Retina (tissue), 1 donor: ENCODE results near the gene PLCL2.

Source experiments
- DNase-seq: peaks from one replicate; pipeline ENCODE4 v3.0.0-alpha.2; 2016

PLCL2 gene

DNA sequence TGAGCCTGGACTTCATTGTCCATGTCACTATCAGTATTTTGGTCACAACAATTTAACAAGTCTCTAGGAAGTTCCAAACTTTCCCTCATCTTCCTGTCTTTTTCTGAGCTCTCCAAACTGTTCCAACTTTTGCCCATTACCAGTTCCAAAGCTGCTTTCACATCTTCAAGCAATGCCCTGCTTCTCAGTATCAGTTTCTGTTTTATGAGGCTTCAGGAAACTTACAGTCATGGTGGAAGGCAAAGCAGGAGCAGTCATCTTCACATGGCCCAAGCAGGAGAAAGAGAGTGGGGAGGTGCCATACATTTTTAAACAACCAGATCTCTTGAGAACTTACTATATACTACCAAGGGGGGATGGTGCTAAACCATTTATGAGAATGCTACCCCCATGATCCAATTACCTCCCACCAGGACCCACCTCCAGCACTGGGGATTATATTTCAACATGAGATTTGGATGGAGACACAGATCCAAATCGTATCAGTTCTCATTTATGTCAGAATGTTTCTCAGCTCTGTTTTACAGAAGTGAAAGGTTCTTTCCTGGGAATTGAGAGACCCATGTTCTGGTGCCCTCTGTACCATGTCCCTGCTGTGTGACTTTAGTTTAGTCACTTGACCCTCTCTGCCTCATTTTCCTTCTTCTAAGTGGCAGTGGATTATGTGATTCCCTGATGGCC is 169.7 kb downstream of the PLCL2 start:
- no peak for DNase-seq

GRCh38 chr3:17054982-17055343 is 170.2 kb downstream of the PLCL2 start:
- DNase-seq: no peak

- DNase-seq: no peak
These were observed 170.9 kb downstream of the PLCL2 start for GRCh38 chr3:17055374-17056276.

DNA sequence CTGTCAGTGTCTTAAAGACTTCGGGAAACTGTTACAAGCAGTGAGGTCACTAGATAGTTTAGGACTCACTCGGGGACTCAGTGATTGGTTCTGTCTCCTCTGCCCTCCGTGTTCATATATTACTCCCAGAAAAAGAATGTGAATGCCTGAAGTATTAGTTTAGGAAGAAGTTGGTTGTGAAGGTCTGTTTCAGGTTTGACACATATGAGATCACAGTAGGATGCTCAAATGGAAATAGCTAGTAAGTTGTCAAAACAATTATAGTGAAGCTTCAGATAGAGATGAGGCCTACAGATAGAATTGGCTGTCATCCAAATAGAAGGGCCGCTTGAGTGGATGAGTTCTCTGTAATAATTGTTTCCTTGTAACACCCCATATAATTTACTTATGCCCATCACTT is 172.6 kb downstream of the PLCL2 start:
- DNase-seq: peak; percentile 27

DNA sequence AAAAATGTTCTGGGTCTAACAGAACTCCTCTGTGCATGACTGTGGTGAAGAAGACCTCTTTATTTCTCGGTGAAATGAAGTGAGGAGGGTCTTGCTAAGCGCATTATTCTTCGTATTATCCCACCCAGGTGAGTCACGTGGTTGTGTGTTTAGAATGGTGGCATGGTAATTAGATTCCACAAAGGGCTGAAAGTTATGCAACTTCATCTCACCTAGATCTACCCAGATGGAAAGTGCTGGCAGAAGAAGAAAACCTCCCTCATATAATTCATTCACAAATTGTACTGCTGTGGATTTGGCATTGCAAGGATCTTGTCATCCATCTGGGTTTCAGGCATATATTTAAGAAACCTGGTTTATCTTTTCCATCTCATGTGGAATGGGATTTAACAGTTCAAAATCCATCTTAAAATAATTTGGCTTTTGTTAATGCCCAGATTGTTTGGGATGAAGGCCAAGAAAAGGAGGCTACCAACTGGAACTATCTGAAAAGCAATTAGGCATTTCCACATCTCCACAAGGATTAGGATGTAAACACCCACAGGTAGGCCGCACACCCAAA is 175.3 kb downstream of the PLCL2 start:
- no peak for DNase-seq

DNA sequence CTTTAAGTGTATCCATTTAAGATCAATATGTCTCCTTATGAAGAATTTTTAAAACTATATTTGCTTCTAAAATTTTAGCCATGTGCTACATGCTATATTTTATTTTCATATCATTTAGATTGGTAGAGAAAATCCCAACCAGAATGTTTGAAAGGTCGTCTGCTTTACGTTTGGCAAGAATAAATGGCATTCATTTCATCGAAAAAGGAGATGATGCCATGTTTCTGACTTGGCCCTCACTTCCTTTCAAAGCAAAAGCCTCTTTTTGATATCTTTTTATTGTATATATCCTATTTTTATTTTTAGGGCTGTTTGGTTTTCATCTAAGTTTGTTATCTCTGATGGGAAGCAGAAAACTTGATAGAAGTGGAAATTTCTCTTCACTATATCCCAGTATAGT is 176.2 kb downstream of the PLCL2 start:
- no peak for DNase-seq

- DNase-seq: no peak
These were observed 178.0 kb downstream of the PLCL2 start for GRCh38 chr3:17062736-17063135.

GRCh38 chr3:17063596-17063995 is 178.8 kb downstream of the PLCL2 start:
- DNase-seq: no peak

DNA sequence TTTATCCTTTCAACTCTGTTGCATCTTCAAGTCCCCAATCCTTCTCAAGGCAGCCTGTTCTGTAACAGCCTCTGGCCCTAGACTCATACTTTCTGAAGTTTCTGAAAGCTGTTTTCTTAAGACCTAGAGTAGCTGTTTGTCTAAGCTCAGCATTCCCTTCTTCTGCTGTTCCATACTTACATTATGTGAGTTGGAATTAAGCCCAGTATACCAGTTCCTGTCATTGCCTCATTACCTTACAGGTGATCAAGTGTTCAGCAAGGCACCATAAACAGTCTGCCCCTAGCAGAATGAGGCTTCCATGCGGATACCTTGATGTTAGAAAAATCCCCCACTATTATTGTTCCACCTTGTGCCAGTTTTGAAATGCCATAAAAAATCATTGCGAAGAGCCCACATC is 180.6 kb downstream of the PLCL2 start:
- no peak for DNase-seq

DNA sequence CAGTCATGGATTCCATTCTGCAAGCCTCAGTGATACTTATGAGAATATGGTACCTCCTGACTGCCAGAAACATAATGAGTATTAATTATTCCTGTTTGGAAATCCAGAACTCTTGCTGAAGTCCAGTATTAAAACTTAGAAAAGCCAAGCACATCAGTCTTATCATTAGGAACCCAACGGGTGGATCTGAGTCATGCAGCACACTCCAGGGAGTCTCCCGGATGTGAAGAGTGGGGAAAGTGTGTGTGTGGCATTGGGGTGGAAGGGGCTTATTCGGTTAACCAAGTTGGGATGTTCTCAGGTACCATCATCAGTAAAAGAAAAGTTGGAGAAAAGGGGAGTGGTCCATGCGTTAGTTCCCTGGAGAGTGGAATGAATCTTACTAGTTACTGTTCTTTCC is 181.1 kb downstream of the PLCL2 start:
- DNase-seq: no peak

DNA sequence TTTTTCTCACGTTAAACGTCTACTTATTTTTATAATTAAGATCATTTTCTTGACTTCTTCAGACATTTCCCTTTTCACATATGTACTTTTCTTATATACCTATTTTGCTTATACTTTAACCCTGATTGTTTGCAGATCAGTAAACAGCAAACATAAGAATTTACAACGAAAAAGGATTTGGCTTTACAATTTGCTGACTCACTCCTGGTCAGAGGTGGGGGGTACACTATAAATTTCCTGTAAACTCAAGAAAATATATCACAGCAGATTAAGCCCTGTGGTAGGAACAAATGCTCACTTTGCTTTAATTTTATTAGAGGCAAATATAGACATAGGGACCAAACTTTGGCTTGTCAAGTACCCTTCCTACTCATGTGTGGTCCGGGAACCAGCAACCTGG is 185.0 kb downstream of the PLCL2 start:
- DNase-seq: no peak

DNA sequence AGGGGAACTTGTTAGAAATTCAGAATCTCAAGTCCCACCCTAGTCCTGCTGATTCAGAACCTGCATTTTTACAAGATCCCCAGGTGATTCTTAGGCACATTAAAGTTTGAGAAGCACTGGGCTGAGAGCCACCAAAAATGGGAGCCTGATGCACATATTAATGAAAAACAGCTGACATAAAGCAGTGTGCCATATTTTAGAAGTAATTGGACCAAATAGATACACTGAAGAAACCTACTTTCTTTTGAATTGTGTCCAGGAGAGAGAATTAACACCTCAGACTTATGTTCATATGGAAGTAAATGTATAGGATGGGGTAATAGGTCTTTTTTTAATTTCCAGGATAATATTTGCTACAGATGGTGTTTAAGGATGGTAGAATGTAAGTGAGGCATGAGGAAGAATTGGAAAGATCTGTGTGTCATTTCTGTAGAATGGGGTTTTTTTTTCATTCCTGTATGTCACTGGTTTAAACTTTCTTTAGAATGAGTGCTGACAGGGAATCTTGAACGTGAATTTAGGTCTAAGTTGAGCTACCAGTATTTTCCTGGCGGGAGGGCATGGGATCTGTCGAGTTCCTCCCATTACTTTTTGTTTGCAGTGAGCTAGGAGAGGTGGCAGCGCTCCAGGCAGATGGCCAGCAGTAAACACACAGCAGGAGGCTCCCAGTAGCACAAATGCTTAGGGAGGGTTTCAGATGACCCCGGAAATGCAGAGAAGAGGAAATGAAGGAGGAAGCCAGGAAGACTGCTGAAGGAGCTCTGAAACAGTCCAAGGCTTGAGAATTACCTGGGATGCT is 185.6 kb downstream of the PLCL2 start:
- no peak for DNase-seq

- DNase-seq: no peak
These were observed 189.8 kb downstream of the PLCL2 start for GRCh38 chr3:17074559-17074958.

DNA sequence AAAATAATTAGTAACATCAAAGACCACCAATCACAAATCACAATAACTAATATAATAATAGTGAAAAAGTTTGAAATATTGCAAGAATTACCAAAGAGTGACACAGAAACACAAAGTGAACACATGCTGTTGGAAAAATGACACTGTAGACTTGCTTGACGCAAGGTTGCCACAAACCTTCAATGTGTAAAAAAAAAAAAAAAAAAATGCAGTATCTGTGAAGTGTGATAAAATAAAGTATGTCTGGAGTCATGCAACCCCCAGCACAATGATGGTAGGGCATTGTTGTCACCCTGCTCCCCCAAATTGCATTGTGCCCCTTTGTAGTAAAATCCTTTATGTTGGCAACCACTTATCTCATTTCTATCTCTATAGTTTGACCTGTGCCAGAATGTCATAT is 190.6 kb downstream of the PLCL2 start:
- DNase-seq: no peak

GRCh38 chr3:17075907-17076306 is 191.2 kb downstream of the PLCL2 start:
- DNase-seq: no peak

DNA sequence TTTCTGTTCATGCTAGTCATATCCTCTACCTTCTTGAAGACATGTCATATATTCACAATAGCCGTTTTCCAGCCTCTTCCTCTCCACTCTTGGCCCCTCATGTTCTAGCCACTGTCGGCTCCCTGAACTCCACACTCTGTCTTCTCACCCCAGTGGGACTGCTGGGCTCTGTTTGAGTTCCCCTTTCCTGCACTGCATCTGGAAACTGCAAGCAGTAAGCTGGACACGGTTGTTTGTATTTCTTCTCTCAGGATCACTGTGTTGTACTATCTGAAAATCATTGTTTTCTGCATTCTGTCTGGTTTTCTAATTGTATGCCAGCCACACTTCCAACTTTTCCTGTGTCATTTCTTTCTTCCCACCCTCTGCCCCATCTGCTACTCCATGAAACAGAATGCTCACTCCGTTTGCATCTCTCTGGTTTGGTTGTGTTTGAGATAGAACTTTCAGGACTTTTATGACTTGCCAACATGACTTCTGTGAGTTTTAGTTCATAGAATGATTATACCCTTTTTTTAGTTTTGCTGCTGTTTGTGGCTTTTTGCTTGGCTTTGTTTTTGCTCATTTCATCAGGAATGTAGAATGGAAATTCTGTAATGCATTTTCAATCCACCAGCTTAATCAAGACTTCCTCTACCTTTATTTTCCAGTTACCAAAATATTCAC is 192.3 kb downstream of the PLCL2 start:
- DNase-seq: no peak

DNA sequence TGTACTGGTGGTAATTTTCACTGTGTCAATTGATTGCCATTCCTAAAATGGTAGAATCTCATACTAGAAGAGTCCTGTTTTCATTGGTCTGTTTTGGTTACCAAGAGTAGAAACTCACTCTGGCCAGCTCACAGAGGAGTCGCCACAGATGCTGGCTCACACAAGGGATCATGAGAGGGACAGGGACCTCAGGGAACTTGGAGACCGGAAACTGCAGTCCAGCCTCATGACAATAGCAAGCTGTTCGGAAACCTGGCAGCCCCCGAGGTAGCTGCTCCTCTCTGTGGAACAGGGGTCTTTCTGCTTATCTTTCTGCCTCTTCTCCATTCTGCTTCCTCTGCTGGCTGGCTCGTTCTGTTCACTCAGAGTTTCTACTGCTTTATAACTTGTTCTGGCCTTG is 192.9 kb downstream of the PLCL2 start:
- DNase-seq: no peak

GRCh38 chr3:17078926-17079465 is 194.2 kb downstream of the PLCL2 start:
- no peak for DNase-seq

- DNase-seq: no peak
These were observed 195.2 kb downstream of the PLCL2 start for GRCh38 chr3:17079933-17080332.

- no peak for DNase-seq
These were observed 196.8 kb downstream of the PLCL2 start for GRCh38 chr3:17081520-17081919.

- no peak for DNase-seq
These were observed 202.8 kb downstream of the PLCL2 start for GRCh38 chr3:17087509-17087908.

GRCh38 chr3:17088017-17088416 is 203.3 kb downstream of the PLCL2 start:
- no peak for DNase-seq
